ENCODE measurements around the gene ZNHIT2. TPM values are rescaled to one million over a fixed set of nuclear protein-coding genes. Genes with fewer than 3 reads are reported as not detected.
A peak's percentile ranks its signal among the peaks of the same experiment; 100 is the strongest.

ZNHIT2 gene
- total RNA-seq, 1 donor from 2014 or later = 1.5 TPM

DNA sequence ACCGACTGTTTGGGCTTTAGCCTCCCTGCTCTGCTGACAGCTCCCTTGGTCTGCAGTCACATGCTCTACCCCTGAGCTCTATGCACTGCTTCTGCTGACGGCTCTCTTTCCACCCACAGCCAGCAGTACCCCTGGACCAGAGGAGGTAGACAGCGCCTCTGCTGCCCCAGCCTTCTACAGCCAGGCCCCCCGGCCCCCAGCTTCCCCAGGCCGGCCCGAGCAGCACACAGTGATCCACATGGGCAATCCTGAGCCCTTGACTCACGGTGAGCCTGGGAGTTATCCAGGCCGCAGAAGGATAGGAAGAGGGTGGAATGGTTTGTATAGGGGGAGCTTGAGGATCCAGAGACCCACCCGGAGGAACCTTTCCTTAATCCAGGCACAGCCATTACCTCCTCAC, 30.7 kb downstream of the ZNHIT2 start:
- Histone ChIP-seq H3K27me3 (no peaks in the 10 kb centered on the region), H3K9ac (no peak overlapping the region), H3K4me2 (no peak overlapping the region), H3F3A (ENCODE audit: low read depth) (peaks cover 8% of the 10 kb centered on the region), H3K27ac (no peak overlapping the region), H3K36me3 (no peaks in the 10 kb centered on the region), H2AFZ (replicated peaks) (no peak overlapping the region), H3K4me1 (peaks cover 14% of the 10 kb centered on the region), H3K79me2 (ENCODE audit: low read depth) (peaks cover 32% of the 10 kb centered on the region), H4K20me1 (ENCODE audit: low read depth) (no peaks in the 10 kb centered on the region), H3K9me3 (ENCODE audit: low read depth) (no peaks in the 10 kb centered on the region), H3K4me3 (no peak overlapping the region)
- H3K9me3 Mint-ChIP-seq = no peaks in the 10 kb centered on the region
- H3K36me3 Mint-ChIP-seq = peaks cover 6% of the 10 kb centered on the region
- H3K4me1 Mint-ChIP-seq = peaks cover 23% of the 10 kb centered on the region
- peak overlapping the region; percentile 48 for H3K4me3 Mint-ChIP-seq
- H3K27me3 Mint-ChIP-seq (ENCODE audit: insufficient read depth, low read depth) = peaks cover 9% of the 10 kb centered on the region
- no peak for TF ChIP-seq EZH2 (IDR thresholded peaks at IDR 0.05)
- TF ChIP-seq EZH2phosphoT487 (IDR thresholded peaks at IDR 0.05) = no peak
- TF ChIP-seq, protein P1, sequence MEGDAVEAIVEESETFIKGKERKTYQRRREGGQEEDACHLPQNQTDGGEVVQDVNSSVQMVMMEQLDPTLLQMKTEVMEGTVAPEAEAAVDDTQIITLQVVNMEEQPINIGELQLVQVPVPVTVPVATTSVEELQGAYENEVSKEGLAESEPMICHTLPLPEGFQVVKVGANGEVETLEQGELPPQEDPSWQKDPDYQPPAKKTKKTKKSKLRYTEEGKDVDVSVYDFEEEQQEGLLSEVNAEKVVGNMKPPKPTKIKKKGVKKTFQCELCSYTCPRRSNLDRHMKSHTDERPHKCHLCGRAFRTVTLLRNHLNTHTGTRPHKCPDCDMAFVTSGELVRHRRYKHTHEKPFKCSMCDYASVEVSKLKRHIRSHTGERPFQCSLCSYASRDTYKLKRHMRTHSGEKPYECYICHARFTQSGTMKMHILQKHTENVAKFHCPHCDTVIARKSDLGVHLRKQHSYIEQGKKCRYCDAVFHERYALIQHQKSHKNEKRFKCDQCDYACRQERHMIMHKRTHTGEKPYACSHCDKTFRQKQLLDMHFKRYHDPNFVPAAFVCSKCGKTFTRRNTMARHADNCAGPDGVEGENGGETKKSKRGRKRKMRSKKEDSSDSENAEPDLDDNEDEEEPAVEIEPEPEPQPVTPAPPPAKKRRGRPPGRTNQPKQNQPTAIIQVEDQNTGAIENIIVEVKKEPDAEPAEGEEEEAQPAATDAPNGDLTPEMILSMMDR (IDR thresholded peaks at IDR 0.05) = no peak
- H3K27ac Mint-ChIP-seq = no peak overlapping the region
- no peak for DNase-seq (ENCODE audit: low spot score)

DNA sequence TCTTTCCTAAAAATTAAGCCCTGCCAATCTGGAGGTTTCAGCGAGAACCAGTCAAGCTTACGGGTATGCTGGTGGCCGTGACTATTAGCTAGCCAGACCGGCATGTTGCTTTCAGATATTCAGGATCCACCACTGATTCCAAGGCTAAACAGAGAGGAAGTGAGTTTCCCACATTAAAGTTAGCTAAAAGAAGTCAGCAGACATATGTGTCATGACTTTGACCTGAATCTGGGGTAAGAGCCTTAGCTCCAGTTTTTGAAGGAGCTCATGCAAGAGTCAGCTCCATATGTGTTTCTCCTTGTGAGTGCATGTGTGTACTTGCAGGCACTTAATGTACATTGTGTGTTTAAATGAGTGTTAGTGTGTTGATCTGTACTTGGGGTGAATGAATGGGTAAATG, 32.1 kb downstream of the ZNHIT2 start:
- no peaks in the 10 kb centered on the region for H4K20me1 ChIP-seq (ENCODE audit: low read depth)
- Mint-ChIP-seq H3K4me1 (peaks cover 23% of the 10 kb centered on the region), H3K27ac (no peak overlapping the region), H3K4me3 (peak overlapping the region; percentile 98), H3K36me3 (peaks cover 11% of the 10 kb centered on the region), H3K9me3 (no peaks in the 10 kb centered on the region), H3K27me3 (ENCODE audit: insufficient read depth, low read depth) (peaks cover 9% of the 10 kb centered on the region)
- no peak overlapping the region for H3K9ac ChIP-seq
- no peak overlapping the region for H3K4me3 ChIP-seq
- H3K27ac ChIP-seq = no peak overlapping the region
- DNase-seq (ENCODE audit: low spot score) = no peak
- TF ChIP-seq EZH2 (IDR thresholded peaks at IDR 0.05) = no peak
- TF ChIP-seq, protein P1 (IDR thresholded peaks at IDR 0.05) = no peak
- no peak for TF ChIP-seq EZH2phosphoT487 (IDR thresholded peaks at IDR 0.05)
- H2AFZ ChIP-seq (replicated peaks) = no peak overlapping the region
- peaks cover 12% of the 10 kb centered on the region for H3F3A ChIP-seq (ENCODE audit: low read depth)
- H3K79me2 ChIP-seq (ENCODE audit: low read depth) = peaks cover 46% of the 10 kb centered on the region
- peaks cover 4% of the 10 kb centered on the region for H3K36me3 ChIP-seq
- H3K9me3 ChIP-seq (ENCODE audit: low read depth) = no peaks in the 10 kb centered on the region
- H3K4me2 ChIP-seq = peak overlapping the region; percentile 96
- no peaks in the 10 kb centered on the region for H3K27me3 ChIP-seq
- H3K4me1 ChIP-seq = peaks cover 14% of the 10 kb centered on the region

DNA sequence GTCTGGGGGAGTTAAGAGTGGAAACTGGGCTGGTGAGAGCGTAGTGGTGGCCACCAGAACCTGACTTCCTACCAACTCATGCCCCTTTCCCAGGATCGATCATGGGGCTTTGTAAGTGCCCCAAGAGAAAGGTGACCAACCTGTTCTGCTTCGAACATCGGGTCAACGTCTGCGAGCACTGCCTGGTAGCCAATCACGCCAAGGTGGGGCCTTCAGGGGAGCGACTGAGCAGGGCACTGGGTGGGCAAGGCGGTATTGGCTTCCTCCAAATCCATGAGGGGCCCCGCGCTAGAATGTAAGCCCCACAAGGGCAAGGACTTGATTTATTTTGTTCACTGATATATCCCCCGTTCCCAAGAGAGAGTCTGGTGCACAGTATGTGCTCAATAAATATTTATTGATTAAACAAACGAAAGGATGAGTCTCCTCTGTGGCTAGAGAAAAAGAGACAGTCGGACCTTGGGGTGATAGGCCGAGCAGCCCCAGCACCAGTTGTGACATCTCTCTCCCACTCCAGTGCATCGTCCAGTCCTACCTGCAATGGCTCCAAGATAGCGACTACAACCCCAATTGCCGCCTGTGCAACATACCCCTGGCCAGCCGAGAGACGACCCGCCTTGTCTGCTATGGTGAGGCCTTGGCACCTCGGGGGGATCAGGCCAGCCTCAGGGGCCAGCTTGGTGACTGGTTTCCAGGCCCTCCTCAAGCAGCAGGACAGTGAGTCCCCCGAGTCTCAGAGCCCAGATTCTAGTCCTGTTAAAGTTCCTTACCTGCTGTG, 32.7 kb downstream of the ZNHIT2 start:
- Histone ChIP-seq H3K36me3 (peaks cover 5% of the 10 kb centered on the region), H3K27ac (peak overlapping the region; percentile 93), H3K79me2 (ENCODE audit: low read depth) (peaks cover 48% of the 10 kb centered on the region), H3K27me3 (no peaks in the 10 kb centered on the region), H4K20me1 (ENCODE audit: low read depth) (no peaks in the 10 kb centered on the region), H3F3A (ENCODE audit: low read depth) (peaks cover 14% of the 10 kb centered on the region), H3K4me1 (peaks cover 14% of the 10 kb centered on the region), H3K4me2 (peak overlapping the region; percentile 96), H3K4me3 (peak overlapping the region; percentile 91), H2AFZ (replicated peaks) (peak overlapping the region; percentile 83), H3K9ac (peak overlapping the region; percentile 90), H3K9me3 (ENCODE audit: low read depth) (no peaks in the 10 kb centered on the region)
- Mint-ChIP-seq H3K36me3 (peaks cover 14% of the 10 kb centered on the region), H3K27me3 (ENCODE audit: insufficient read depth, low read depth) (peaks cover 9% of the 10 kb centered on the region), H3K4me3 (peak overlapping the region; percentile 98), H3K4me1 (peaks cover 23% of the 10 kb centered on the region), H3K9me3 (no peaks in the 10 kb centered on the region), H3K27ac (peak overlapping the region; percentile 96)
- no peak for TF ChIP-seq EZH2 (IDR thresholded peaks at IDR 0.05)
- TF ChIP-seq, protein P1 (IDR thresholded peaks at IDR 0.05) = no peak
- TF ChIP-seq EZH2phosphoT487 (IDR thresholded peaks at IDR 0.05) = no peak
- no peak for DNase-seq (ENCODE audit: low spot score)
